NB4 (cell line): ENCODE measurements around the gene OR51D1.

ENCODE experiments used
- POLR2A ChIP-seq: IDR thresholded peaks from 2 replicates; pipeline ENCODE4 v1.6.1; 2011; ENCODE audit warnings: mild to moderate bottlenecking; ENCODE audit not compliant: insufficient read length; ENCODE audit errors: extremely low read depth
- TF ChIP-seq, protein P1 (sequence below): IDR thresholded peaks from one replicate; pipeline ENCODE4 v1.5.1; 2012; ENCODE audit warnings: low read depth, low read length
- TF ChIP-seq, protein P2 (sequence below): IDR thresholded peaks from 2 replicates; pipeline ENCODE4 v1.6.1; 2011; ENCODE audit warnings: low read depth, low read length

DNA sequence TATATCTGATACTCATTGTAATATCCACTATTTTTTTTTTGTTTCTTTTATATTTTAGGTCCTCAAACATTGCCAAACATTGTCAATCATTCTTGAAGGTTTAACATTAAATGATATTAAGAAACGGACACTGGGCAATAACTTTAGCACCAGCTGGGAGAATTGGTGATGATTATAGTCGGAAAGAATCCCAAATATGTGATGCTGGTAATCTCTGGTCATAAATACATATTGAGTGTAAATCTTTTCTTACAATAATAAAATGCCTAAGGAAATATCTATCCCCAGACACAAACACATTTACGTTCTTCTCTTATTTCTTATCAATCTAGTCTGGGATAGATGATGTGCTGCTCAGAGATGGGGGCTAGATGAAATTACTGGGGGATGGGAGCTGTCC lies 35.2 kb downstream of the OR51D1 start:
- TF ChIP-seq, protein P1, sequence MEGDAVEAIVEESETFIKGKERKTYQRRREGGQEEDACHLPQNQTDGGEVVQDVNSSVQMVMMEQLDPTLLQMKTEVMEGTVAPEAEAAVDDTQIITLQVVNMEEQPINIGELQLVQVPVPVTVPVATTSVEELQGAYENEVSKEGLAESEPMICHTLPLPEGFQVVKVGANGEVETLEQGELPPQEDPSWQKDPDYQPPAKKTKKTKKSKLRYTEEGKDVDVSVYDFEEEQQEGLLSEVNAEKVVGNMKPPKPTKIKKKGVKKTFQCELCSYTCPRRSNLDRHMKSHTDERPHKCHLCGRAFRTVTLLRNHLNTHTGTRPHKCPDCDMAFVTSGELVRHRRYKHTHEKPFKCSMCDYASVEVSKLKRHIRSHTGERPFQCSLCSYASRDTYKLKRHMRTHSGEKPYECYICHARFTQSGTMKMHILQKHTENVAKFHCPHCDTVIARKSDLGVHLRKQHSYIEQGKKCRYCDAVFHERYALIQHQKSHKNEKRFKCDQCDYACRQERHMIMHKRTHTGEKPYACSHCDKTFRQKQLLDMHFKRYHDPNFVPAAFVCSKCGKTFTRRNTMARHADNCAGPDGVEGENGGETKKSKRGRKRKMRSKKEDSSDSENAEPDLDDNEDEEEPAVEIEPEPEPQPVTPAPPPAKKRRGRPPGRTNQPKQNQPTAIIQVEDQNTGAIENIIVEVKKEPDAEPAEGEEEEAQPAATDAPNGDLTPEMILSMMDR = no peak
- TF ChIP-seq POLR2A = no peak
- TF ChIP-seq, protein P2, sequence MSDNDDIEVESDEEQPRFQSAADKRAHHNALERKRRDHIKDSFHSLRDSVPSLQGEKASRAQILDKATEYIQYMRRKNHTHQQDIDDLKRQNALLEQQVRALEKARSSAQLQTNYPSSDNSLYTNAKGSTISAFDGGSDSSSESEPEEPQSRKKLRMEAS = no peak
